NCI-H2196 (cell line): ENCODE results near the gene GRN.
"Not testable (repeated sequence)": the region's sequence is repeated elsewhere in the genome, so short reads cannot be mapped to it uniquely, and the experiment has no call there.

ENCODE experiments used
- DNase-seq: peaks from one replicate; lab custom pipeline; 2025; ENCODE audit not compliant: unreplicated experiment; lab: John Stamatoyannopoulos, UW

Gene GRN

GRCh38 chr17:44321246-44322120 is 23.6 kb upstream of the GRN start:
- DNase-seq, result no peak

DNA sequence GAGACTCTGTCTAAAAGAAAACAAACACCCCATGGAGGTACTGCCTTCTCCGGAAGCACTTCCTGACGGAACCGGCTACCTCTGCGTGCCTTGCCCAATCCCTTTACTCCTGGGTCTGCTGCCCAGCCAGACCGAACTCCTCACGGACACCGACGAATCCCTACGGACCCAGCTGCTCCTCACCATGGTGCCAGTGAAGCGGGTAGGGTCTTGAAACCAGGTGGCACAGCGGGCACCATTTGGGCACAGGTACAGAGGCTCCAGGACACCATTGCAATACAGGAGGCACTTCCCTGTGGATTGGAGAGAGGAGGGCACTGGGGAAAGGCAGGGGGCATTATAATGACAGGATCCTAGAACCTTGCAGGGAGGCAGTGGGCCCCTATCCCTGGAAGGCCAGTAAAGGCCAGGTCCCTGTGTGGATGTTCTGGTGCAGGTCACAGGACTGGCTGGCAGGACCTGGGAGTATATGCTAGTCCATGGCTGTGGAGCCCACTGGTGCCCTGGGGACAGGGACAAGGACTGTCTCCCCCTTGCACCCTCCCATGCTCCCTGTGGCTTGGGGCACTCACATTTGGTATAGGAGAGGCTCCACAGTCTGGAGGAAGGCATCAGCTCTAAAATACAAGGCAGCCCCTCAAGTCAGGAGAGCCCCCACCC is 22.7 kb upstream of the GRN start:
- DNase-seq, result no peak

DNA sequence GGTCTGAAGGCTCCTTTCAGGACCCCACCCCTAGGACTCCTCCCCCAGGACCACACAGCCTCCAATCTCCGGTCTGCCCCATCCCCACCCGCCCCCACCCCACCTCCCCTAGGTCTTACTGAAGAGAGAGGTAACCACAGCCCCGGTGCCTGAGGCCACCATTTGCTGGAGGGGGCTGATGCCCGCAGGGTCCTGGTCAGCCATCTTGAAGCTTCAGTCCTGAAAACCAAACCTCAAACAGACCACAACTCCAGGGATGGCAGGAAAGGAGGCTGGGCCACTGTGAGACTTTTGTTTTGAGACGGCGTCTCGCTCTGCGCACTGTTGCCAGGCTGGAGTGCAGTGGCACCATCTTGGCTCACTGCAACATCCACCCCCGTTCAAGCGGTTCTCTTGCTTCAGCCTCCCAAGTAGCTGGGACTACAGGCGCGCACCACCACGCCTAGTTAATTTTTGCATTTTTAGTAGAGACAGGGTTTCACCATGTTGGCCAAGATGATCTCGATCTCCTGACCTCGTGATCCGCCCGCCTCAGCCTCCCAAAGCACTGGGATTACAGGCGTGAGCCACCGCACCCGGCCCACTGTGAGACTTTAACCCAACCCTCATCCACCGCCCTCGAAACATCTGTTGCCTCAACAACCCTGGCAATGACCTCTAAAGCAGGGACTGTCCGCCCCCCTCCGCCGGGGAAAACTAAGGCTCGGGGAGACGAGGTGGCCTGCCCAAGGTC is 21.6 kb upstream of the GRN start:
- no peak for DNase-seq

DNA sequence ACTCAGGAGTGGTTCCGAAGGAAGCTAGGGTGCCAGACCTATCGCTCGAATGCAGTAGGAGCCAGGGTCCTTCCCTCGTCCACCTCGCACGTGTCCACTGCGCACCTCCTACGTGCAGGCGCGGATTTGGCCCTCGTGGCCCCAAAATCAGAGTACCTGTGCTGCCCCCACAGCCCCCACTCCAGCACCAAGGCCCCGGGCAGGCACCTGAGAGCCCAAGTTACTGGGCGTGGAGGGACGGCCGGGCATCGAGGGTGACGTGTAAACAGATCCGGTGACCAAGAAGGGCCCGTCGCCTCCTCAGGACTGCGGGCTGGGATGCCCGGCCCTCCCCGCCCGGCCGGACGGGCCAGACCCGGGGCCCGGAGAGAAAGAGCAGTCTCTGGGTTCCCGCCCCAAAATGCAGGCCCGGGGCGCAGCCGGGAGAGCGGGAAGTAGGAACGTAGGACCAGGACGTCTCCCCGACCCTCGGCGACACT is 21.0 kb upstream of the GRN start:
- DNase-seq, result no peak

GRCh38 chr17:44324571-44325275 is 20.4 kb upstream of the GRN start, which contains the start of gene SLC25A39:
SLC25A39 (minus strand) TSS chr17:44324823; CDS start chr17:44323562, 1,261 bp downstream.
- peak; percentile 96 for DNase-seq

DNA sequence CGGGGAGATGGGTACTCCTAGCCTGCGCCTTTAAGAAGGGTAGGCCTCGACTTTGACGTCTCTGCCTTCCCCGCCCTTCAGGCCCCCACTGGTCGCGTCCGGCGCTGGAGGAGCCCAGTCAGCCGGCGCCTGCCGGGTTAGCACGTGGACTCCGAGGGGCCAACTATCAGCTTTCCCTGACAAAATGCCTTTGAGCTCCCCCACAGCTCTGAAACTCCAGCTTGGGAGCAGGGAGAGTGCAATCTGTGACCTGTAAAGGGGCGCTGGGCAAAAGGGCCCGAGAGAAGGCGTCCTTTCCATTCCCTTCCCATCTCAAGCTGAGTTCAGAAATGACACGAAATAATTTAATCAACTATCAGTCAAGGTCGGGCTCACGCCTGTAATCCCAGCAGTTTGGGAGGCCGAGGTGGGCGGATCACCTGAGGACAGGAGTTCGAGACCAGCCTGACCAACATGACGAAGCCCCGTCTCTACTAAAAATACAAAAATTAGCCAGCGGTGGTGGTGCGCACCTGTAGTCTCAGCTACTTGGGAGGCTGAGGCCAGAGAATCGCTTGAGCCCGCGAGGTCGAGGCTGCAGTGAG is 18.1 kb upstream of the GRN start:
- peak; percentile 97 for DNase-seq

- DNase-seq, result no peak
These were observed 17.2 kb upstream of the GRN start for GRCh38 chr17:44327715-44328449.

DNA sequence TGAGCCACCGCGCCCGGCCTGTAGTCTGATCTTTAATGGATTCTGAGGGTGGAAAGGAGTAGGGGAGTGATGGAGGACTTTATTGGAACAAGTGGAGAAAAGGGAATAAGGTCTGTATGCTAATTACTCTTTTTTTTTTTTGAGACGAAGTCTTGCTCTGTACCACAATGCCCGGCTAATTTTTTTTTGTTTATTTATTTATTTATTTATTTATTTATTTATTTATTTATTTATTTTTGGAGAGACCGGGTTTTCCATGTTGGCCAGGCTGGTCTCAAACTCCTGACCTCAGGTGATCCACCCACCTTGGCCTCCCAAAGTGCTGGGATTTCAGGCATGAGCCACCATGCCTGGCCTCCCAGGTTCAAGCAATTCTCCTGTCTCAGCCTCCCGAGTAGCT is 15.6 kb upstream of the GRN start:
- not testable (repeated sequence) for DNase-seq

DNA sequence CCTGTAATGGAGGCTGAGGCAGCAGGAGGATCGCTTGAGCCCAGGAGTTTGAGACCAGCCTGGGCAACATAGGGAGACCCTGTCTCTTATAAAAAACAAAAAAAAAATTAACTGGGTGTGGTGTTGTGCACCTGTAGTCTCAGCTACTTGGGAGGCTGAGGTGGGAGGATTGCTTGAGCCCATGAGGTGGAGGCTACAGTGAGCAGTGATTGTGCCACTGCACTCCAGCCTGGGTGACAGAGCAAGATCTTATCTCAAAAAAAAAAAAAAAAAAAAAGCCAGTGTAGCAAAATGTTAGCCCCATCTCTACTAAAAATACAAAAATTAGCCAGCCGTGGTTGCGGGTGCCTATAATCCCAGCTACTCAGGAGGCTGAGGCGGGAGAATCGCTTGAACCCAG is 14.8 kb upstream of the GRN start:
- not testable (repeated sequence) for DNase-seq

GRCh38 chr17:44331249-44331760 is 13.8 kb upstream of the GRN start:
- DNase-seq, result peak; percentile 87

DNA sequence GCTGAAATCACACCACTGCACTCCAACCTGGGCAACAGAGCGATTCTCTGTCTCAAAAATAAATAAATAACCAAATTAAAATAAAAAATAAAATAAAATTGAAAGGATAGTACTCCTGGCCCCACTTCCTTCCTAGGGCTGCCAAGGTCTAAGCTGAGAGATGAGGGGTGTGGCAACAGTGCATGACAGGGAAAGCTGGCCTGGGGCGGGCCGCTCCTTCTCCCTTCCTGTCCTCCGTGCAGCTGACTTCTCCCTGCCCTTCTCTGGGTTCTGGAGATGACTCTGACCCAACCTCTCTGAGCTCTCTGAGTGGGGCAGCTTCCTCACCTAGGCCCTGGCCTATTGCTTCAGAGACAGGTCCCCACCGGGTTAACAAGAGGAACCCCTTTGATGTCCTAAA is 11.7 kb upstream of the GRN start:
- no peak for DNase-seq

GRCh38 chr17:44334315-44334714 is 10.8 kb upstream of the GRN start:
- DNase-seq, result no peak

DNA sequence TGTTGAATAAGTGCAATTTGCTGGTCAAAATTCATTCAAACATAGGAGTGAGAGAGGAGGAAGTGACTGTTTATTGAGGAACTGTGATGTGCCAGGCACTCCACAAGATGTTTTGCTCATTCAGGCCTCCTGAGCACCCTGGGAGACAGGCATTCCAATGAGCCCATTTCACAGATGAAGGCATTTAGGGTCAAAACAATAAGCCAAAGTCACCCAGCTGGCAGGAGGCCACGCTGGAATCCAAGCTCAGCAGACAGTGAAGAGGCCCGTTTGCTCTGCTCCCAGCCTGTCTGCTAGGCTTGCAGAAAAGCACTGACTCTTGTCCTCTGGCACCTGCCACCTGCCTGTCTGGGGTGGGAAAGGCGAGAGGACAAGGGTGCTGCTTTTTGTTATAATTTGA is 10.4 kb upstream of the GRN start:
- no peak for DNase-seq

- no peak for DNase-seq
These were observed 9.5 kb upstream of the GRN start for GRCh38 chr17:44335564-44335963.

- no peak for DNase-seq
These were observed 9.1 kb upstream of the GRN start for GRCh38 chr17:44335968-44336367.

- DNase-seq, result no peak
These were observed 6.4 kb upstream of the GRN start for GRCh38 chr17:44338702-44339101.

- not testable (repeated sequence) for DNase-seq
These were observed 4.5 kb upstream of the GRN start for GRCh38 chr17:44340553-44340952.

- no peak for DNase-seq
These were observed 1.4 kb upstream of the GRN start for GRCh38 chr17:44343510-44344209.

GRCh38 chr17:44345454-44346026 is 438 bp downstream of the GRN start:
- peak; percentile 18 for DNase-seq
